Melanocyte of skin (primary cell): Measurements from ENCODE around the gene GPHN. TPM values are rescaled to one million over a fixed set of nuclear protein-coding genes. Genes with fewer than 3 reads are reported as not detected.

Experiments
- total RNA-seq, 2 donors: library from RNA; depleted of rRNA; stranded (reverse); fragments of >200 nt; gene quantifications; 2 replicates each; pipeline ENCODE4 v1.2.3, GENCODE V29; 2012

GPHN gene
- 10 to 100 TPM; 43.0 to 52.9 TPM for total RNA-seq

GRCh38 chr14:66507722-66508546, at the start of gene GPHN:
GPHN (plus strand) TSS chr14:66508147.

GRCh38 chr14:66485910-66486421, 22.0 kb upstream of the GPHN start, which contains the start of gene CCDC196:
CCDC196 (plus strand) TSS chr14:66486371; CDS start chr14:66486503, 132 bp downstream.

Other genes with a start within 250 kb of the GPHN start
- not detected for gene CCDC196, start 21.8 kb upstream of the GPHN start, total RNA-seq